ENCODE data around the gene EXD1. TPM values are rescaled to one million over a fixed set of nuclear protein-coding genes. Genes with fewer than 3 reads are reported as not detected.
A peak's percentile ranks its signal among the peaks of the same experiment; 100 is the strongest.

The EXD1 gene
- total RNA-seq, 1 donor from 2014 or later = not detected

- DNase-seq (ENCODE audit: extremely low spot score, unreplicated experiment) = no peak
- Mint-ChIP-seq H3K4me1 (ENCODE audit: unreplicated experiment) (no peaks in the 10 kb centered on the region), H3K4me3 (no peak overlapping the region), H3K36me3 (no peaks in the 10 kb centered on the region), H3K27ac (no peak overlapping the region), H3K27me3 (peaks cover 28% of the 10 kb centered on the region), H3K9me3 (no peaks in the 10 kb centered on the region)
- no peak for TF ChIP-seq CTCF (conservative IDR thresholded peaks at IDR 0.05)
These were observed 11.7 kb downstream of the EXD1 start for GRCh38 chr15:41218851-41219250.

GRCh38 chr15:41215708-41216107 lies 14.8 kb downstream of the EXD1 start:
- TF ChIP-seq CTCF (conservative IDR thresholded peaks at IDR 0.05) = no peak
- Mint-ChIP-seq H3K27me3 (peaks cover 28% of the 10 kb centered on the region), H3K4me1 (ENCODE audit: unreplicated experiment) (no peaks in the 10 kb centered on the region), H3K9me3 (no peaks in the 10 kb centered on the region), H3K36me3 (no peaks in the 10 kb centered on the region), H3K27ac (no peak overlapping the region), H3K4me3 (no peak overlapping the region)
- no peak for DNase-seq (ENCODE audit: extremely low spot score, unreplicated experiment)

GRCh38 chr15:41207687-41208448 lies 22.7 kb downstream of the EXD1 start:
- DNase-seq (ENCODE audit: extremely low spot score, unreplicated experiment) = no peak
- H3K4me1 Mint-ChIP-seq (ENCODE audit: unreplicated experiment) = no peaks in the 10 kb centered on the region
- peaks cover 3% of the 10 kb centered on the region for H3K27me3 Mint-ChIP-seq
- TF ChIP-seq CTCF (conservative IDR thresholded peaks at IDR 0.05) = no peak
- no peak overlapping the region for H3K4me3 Mint-ChIP-seq
- H3K27ac Mint-ChIP-seq = peak overlapping the region; percentile 61
- no peaks in the 10 kb centered on the region for H3K36me3 Mint-ChIP-seq
- no peaks in the 10 kb centered on the region for H3K9me3 Mint-ChIP-seq

GRCh38 chr15:41205315-41205714 lies 25.2 kb downstream of the EXD1 start:
- H3K36me3 Mint-ChIP-seq = no peaks in the 10 kb centered on the region
- H3K4me3 Mint-ChIP-seq = no peak overlapping the region
- DNase-seq (ENCODE audit: extremely low spot score, unreplicated experiment) = no peak
- H3K27me3 Mint-ChIP-seq = no peaks in the 10 kb centered on the region
- no peak for TF ChIP-seq CTCF (conservative IDR thresholded peaks at IDR 0.05)
- H3K27ac Mint-ChIP-seq = no peak overlapping the region
- no peaks in the 10 kb centered on the region for H3K9me3 Mint-ChIP-seq
- no peaks in the 10 kb centered on the region for H3K4me1 Mint-ChIP-seq (ENCODE audit: unreplicated experiment)

GRCh38 chr15:41203395-41203794 lies 27.2 kb downstream of the EXD1 start:
- TF ChIP-seq CTCF (conservative IDR thresholded peaks at IDR 0.05) = no peak

More at GRCh38 chr15:41203395-41203794, 27.2 kb downstream of the EXD1 start:
- no peaks in the 10 kb centered on the region for H3K9me3 Mint-ChIP-seq
- DNase-seq (ENCODE audit: extremely low spot score, unreplicated experiment) = no peak
- no peak overlapping the region for H3K4me3 Mint-ChIP-seq
- no peaks in the 10 kb centered on the region for H3K4me1 Mint-ChIP-seq (ENCODE audit: unreplicated experiment)
- no peaks in the 10 kb centered on the region for H3K27me3 Mint-ChIP-seq
- H3K36me3 Mint-ChIP-seq = no peaks in the 10 kb centered on the region
- H3K27ac Mint-ChIP-seq = no peak overlapping the region
